ENCODE data around the gene PKN1. TPM values are rescaled to one million over a fixed set of nuclear protein-coding genes. Genes with fewer than 3 reads are reported as not detected.

The PKN1 gene
- total and polyA plus RNA-seq, 2 of the 4 experiments (the other 2 are of a cell fraction): 39.1 to 41.4 TPM

DNA sequence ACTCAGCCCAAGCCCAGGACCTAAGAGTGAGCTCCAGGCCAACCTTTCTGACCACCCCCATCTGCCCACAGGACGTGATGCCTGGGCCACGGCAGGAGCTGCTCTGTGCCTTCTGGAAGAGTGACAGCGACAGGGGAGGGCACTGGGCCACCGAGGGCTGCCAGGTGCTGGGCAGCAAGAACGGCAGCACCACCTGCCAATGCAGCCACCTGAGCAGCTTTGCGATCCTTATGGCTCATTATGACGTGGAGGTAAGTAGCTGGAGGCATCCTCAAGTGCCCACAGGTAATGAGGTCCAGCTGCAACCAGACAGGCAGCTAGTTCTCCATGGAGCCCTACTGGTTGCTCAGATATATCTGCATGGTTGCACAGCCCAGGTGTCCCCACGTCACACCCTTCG is 28.8 kb upstream of the PKN1 start:
- in situ Hi-C loops (cut with MboI; ENCODE audit: low sequenced_read_pairs) (no loop called here), intact Hi-C loops (cut with micrococcal nuclease) (no loop called here), dilution Hi-C loops (cut with HindIII; ENCODE audit: low sequenced_read_pairs, unreplicated experiment) (no loop called here)
- H3K4me2 ChIP-seq (ENCODE audit: low read depth, low read length): no peak overlapping the region
- H3K79me1 ChIP-seq (ENCODE audit: low read depth in 1 of 2, low read length in 2 of 2): peaks cover 0 to 4% of the 10 kb centered on the region in 2 experiments; a peak in 1 of 4 replicates
- POLR2A ChIA-PET (ENCODE audit: unreplicated experiment): no interaction called here
- no peak overlapping the region for H3K56ac ChIP-seq (ENCODE audit: extremely low read depth, insufficient read depth, low read length)
- peaks cover 6% of the 10 kb centered on the region; the same call in 1 of the 2 replicates for H3K9me1 ChIP-seq (ENCODE audit: insufficient read depth, low read length)
- no peak overlapping the region for H3K4ac ChIP-seq (ENCODE audit: low read depth, low read length)
- H3K36me3 ChIP-seq (ENCODE audit: control insufficient read depth, insufficient read depth, low read length): peaks cover 35% of the 10 kb centered on the region
- H3K14ac ChIP-seq (replicated peaks; ENCODE audit: low read depth, low read length): no peak overlapping the region
- H4K5ac ChIP-seq (ENCODE audit: low read depth, low read length): no peak overlapping the region
- H4K8ac ChIP-seq (ENCODE audit: low read depth in 2 of 2, low read length in 2 of 2): no peak overlapping the region
- CTCF ChIA-PET: interaction anchor here (0.8 kb wide), 1 partner anchor 332 kb away, joined by 4 read pairs; the partner anchor contains the start of gene MISP3
- no peak overlapping the region for H2AFZ ChIP-seq (replicated peaks; ENCODE audit: low read length, poor library complexity)
- BruUV-seq (replicated peaks): no TSS peak
- ATAC-seq (ENCODE audit: low read depth) (no peak), DNase-seq (no peak)
- H2AK9ac ChIP-seq (replicated peaks; ENCODE audit: low read depth, low read length, poor library complexity): peak overlapping the region; percentile 65
- no peaks in the 10 kb centered on the region for H3K27me3 ChIP-seq (ENCODE audit: control insufficient read depth, insufficient read depth, low read length)
- no peak overlapping the region for H2BK120ac ChIP-seq (ENCODE audit: low read depth, low read length)
- H2BK15ac ChIP-seq (ENCODE audit: low read depth, low read length): no peak overlapping the region
- no peak overlapping the region for H4K91ac ChIP-seq (ENCODE audit: insufficient read depth, low read depth, low read length)
- no peak overlapping the region for H3K27ac ChIP-seq (ENCODE audit: insufficient read depth, low read length)
- peaks cover 9% of the 10 kb centered on the region; the same call in 1 of the 2 replicates for H4K20me1 ChIP-seq (ENCODE audit: insufficient read depth, low read length)
- TF ChIP-seq FOS (IDR thresholded peaks at IDR 0.05; ENCODE audit: low read depth, low read length): no peak
- no peak for TF ChIP-seq MAZ (IDR thresholded peaks at IDR 0.05; ENCODE audit: borderline replicate concordance, low read depth, low read length)
- H3K23ac ChIP-seq (ENCODE audit: low read depth, low read length): no peak overlapping the region
- no peak overlapping the region for H3K4me3 ChIP-seq (ENCODE audit: insufficient read depth, low read depth, low read length)
- no peak overlapping the region for H3K18ac ChIP-seq (ENCODE audit: low read depth, low read length)
- no peak overlapping the region for H2BK5ac ChIP-seq (ENCODE audit: low read depth, low read length, poor library complexity, severe bottlenecking)
- no peak overlapping the region for H3K9ac ChIP-seq (ENCODE audit: low read depth, low read length)
- no peak overlapping the region for H2BK20ac ChIP-seq (ENCODE audit: low read depth, low read length)
- 100% methylated on average over 4 of the region's 9 CpGs; no CpG with 5 or more reads in 1 of the 2 experiments for WGBS, 2 experiments (ENCODE audit: extremely low coverage in 2 of 2, insufficient read length in 1 of 2)
- H3K9me3 ChIP-seq (ENCODE audit: control insufficient read depth, insufficient read depth, low read length): no peaks in the 10 kb centered on the region; the same call in 1 of the 2 replicates
- H3K4me1 ChIP-seq (ENCODE audit: control insufficient read depth, insufficient read depth, low read length): no peaks in the 10 kb centered on the region
- H2AK5ac ChIP-seq (ENCODE audit: low read depth, low read length): no peak overlapping the region

All from IMR-90 (cell line).